Measurements from ENCODE around the gene MEGF8.

Gene MEGF8

DNA sequence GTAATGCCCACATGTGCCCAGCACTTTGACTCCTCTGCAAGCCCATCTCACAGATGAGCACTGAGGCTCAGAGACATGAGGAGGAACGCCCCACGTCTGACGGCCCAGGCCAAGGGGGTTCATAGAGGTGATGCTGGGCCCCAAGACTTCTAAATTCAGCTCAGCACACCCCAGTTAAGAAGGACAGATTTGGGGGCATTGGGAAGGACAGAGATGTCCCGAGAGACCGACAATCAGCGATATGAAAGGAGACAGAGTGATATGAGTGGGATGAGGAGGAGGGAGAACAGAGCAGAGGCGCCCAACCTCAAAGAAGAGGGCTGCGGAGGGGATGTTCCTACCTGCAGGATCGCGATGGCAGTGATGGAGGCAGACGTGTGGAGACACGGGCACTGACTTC lies 64.5 kb downstream of the MEGF8 start, which contains the start of gene CNFN:
TSS of gene CNFN (minus strand) at position 399 of the 400 bp plus-strand sequence. CDS start 1,260 bp downstream, outside the sequence.
- DNase-seq (ENCODE audit: insufficient read length, low spot score) (no peak), FAIRE-seq (no peak)
- no peak for TF ChIP-seq CTCF (IDR thresholded peaks at IDR 0.05; ENCODE audit: insufficient read depth, missing control alignments)

DNA sequence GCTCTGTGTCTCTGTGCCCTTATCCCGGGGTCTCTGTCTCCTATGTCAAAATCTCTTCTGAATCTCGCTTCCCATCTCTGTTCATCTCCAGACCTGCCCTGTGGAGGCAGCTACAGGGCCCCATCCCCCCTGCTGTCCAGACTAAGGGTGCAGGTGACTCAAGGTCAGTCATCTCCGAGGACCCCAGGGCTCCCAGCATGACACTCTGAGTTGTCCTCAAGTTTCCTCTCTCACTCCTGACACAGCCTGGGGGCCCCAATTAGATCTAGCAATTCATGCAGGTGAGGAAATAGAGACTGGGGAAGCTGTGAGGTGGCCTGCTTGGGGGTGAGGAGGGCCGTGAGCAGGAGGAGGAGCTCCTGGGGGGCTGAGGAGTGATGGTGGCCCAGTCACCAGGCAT lies 66.7 kb downstream of the MEGF8 start:
- DNase-seq (ENCODE audit: insufficient read length, low spot score) (no peak), FAIRE-seq (no peak)
- no peak for TF ChIP-seq CTCF (IDR thresholded peaks at IDR 0.05; ENCODE audit: insufficient read depth, missing control alignments)

- no peak for DNase-seq (ENCODE audit: insufficient read length, low spot score)
- FAIRE-seq: no peak
- TF ChIP-seq CTCF (IDR thresholded peaks at IDR 0.05; ENCODE audit: insufficient read depth, missing control alignments): no peak
These were observed 69.3 kb downstream of the MEGF8 start for GRCh38 chr19:42394751-42395150.

DNA sequence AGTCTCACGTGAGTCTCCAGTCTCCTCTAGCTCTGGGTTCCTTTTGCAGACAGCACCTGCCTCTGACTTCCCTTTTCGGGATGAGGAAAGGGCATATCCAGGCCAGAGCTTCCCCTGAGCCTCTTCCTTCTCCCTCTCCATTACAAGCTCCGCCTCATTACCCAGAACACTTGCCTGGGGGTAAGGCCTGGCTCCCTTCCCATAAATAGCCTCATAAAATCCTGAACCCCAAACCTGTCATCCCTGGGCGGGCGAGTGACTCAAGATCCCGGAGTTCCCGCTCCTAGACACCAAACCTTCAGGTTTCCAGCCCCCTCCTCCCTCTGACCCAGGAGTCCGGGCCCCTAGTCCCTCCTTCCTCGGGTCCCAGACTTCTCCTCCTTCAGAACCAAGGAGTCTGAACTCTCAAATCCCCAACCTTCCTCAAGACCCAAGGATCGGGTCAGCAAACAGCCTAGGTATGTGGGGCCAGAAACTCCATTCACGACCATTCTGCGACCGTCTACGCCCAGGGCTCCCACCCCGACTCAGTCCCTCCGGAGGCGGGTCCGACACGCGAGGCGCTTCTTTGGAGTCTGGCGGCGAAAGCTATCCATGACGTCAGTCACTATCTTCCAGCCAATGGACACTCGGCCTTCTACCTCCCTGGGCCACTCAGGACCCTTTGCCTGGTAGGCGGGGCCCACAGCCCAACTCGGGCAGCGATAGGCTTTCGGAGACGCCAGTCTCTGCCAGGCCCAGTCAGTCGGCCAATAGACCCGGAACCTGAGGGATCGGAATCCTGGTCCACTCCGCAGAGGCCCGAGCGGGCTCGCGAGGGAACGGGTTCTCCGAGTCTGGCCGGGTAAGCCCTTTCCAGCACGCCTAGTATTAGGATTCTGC lies 71.2 kb downstream of the MEGF8 start:
- DNase-seq (ENCODE audit: insufficient read length, low spot score) (peak; percentile 99), FAIRE-seq (peak; percentile 64)
- TF ChIP-seq CTCF (IDR thresholded peaks at IDR 0.05; ENCODE audit: insufficient read depth, missing control alignments): no peak

GRCh38 chr19:42397263-42398166 lies 72.1 kb downstream of the MEGF8 start:
- no peak for TF ChIP-seq CTCF (IDR thresholded peaks at IDR 0.05; ENCODE audit: insufficient read depth, missing control alignments)
- DNase-seq (ENCODE audit: insufficient read length, low spot score): no peak
- FAIRE-seq: no peak

DNA sequence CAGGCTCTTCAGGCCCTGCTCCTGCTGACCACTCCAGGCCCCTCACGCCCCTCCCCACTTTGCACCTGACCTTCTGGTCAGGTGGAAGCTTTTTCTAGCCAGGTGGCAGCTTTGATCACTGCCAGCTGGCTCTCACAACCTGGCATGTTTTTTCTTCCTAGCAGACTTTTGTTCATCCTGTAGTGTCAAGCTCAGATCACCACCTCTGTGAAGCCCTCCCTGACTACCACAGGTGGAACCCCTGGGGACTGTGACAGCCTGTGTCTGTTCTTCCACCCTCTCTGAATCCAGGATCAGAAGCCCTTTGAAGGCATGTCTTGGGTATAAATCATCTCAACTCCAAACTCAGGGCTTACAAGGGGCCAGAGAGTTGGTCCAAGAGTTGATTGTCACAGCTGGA lies 75.0 kb downstream of the MEGF8 start:
- FAIRE-seq: no peak
- TF ChIP-seq CTCF (IDR thresholded peaks at IDR 0.05; ENCODE audit: insufficient read depth, missing control alignments): no peak
- no peak for DNase-seq (ENCODE audit: insufficient read length, low spot score)

All from D721Med (cell line).